Stimulated activated CD4-positive, alpha-beta T cell treated with anti-CD3 and anti-CD28 coated beads, TNF-alpha, amount 100 ng/mL, for 4 hours (primary cell): Measurements from ENCODE around the gene CISH.
A peak's percentile ranks its signal among the peaks of the same experiment; 100 is the strongest.

Experiments used
- DNase-seq, 3 experiments: peaks; one replicate each; pipeline ENCODE4 v3.0.0-alpha.2; 2020; ENCODE audit warnings: low read depth in 3 of 3

CISH gene

GRCh38 chr3:50612970-50613846, 1.6 kb upstream of the CISH start:
- no peak for DNase-seq

- no peak for DNase-seq
These were observed 784 bp upstream of the CISH start for GRCh38 chr3:50612234-50612882.

- no peak for DNase-seq
These were observed 546 bp downstream of the CISH start for GRCh38 chr3:50610992-50611463.

- DNase-seq, result no peak
These were observed 1.2 kb downstream of the CISH start for GRCh38 chr3:50610181-50610971.

GRCh38 chr3:50609763-50610085, 1.9 kb downstream of the CISH start:
- no peak for DNase-seq

- DNase-seq, result no peak
These were observed 2.4 kb downstream of the CISH start for GRCh38 chr3:50609071-50609762.

- DNase-seq, result no peak
These were observed 3.3 kb downstream of the CISH start for GRCh38 chr3:50608278-50608677.

GRCh38 chr3:50607271-50608091, 4.1 kb downstream of the CISH start:
- no peak for DNase-seq

- no peak for DNase-seq
These were observed 5.0 kb downstream of the CISH start for GRCh38 chr3:50606596-50606995.

GRCh38 chr3:50605901-50606326, 5.7 kb downstream of the CISH start:
- no peak for DNase-seq

GRCh38 chr3:50604628-50605588, 6.7 kb downstream of the CISH start:
- no peak for DNase-seq

- no peak for DNase-seq
These were observed 7.4 kb downstream of the CISH start for GRCh38 chr3:50604110-50604621.

- no peak for DNase-seq
These were observed 8.1 kb downstream of the CISH start for GRCh38 chr3:50603261-50604109.

- no peak for DNase-seq
These were observed 8.9 kb downstream of the CISH start for GRCh38 chr3:50602595-50603191.

GRCh38 chr3:50600841-50601591, 10.6 kb downstream of the CISH start:
- DNase-seq, result peak; percentile 74 to 94 (median 89)

- no peak for DNase-seq
These were observed 11.3 kb downstream of the CISH start for GRCh38 chr3:50600141-50600753.

- no peak for DNase-seq
These were observed 11.9 kb downstream of the CISH start for GRCh38 chr3:50599716-50600118.
